NCI-H748 treated with DMSO at 0.1 percent for 48 hours (cell line): Measurements from ENCODE around the gene NCOR1.
"Not testable (repeated sequence)": the region's sequence is repeated elsewhere in the genome, so short reads cannot be mapped to it uniquely, and the experiment has no call there.

Source experiments
- DNase-seq: peaks from one replicate; lab custom pipeline; 2025; lab: John Stamatoyannopoulos, UW

The NCOR1 gene

DNA sequence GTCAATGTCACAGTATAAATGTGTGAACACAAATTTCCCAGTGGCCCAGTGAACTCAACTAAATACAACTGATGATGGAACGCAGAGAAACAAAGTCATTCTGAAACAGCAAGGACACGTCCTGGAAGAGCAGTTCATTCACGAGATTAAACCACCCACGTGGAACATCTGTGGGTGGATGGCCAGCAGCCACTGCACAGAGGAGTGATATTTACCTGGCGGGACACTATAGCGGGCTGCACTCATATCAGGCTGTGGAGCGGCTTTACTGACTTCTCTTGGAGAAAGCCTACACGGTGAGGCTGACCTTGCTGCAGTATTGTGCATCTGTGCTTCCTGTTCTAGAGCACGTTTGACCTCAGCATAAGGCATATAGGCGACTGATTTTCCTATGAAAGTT, 128.4 kb downstream of the NCOR1 start:
- no peak for DNase-seq

DNA sequence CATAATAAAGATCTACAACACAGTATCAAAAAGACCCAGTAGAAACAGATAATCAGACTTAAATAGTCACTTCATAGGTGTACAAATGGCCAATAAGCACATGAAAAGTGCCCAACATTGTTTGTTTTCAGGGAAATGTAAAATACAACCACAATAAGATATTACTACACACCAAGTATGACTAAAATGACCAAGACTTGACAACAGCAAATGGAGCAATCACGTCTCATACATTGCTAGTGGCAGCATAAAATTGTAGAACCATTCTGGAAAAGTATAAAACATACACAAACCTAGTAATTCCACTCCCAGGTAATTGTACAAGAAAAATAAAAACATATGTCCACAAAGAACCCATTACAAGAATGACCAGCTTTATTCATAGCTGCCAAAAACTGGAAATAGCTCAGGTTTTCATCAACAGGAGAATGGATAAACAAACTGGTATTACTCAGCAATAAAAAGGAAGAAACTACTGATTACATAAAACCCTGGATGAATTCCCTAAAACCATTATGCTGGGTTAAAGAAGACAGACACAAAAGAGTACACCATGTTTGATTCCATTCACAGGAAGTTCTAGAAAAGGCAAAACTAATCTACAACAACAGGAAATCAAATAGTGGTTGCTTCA, 130.2 kb downstream of the NCOR1 start:
- DNase-seq = no peak

DNA sequence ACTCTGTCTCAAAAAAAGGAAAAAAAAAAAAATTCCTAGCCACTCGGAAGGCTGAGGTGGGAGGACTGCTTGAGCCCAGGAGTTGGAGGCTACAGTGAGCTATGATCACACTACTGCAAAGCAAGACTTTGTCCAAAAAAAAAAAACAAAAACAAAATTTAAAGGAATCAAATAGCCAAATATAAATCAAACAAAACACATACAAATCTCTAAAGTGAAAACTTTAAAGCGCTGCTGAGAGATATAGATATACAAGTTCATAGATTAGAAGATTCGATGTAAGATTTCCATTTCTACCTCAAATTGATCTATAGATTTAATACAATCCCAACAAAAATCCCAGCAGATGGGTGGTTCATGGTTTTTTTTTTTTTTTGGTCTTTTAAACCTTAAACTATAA, 132.1 kb downstream of the NCOR1 start:
- no peak for DNase-seq

DNA sequence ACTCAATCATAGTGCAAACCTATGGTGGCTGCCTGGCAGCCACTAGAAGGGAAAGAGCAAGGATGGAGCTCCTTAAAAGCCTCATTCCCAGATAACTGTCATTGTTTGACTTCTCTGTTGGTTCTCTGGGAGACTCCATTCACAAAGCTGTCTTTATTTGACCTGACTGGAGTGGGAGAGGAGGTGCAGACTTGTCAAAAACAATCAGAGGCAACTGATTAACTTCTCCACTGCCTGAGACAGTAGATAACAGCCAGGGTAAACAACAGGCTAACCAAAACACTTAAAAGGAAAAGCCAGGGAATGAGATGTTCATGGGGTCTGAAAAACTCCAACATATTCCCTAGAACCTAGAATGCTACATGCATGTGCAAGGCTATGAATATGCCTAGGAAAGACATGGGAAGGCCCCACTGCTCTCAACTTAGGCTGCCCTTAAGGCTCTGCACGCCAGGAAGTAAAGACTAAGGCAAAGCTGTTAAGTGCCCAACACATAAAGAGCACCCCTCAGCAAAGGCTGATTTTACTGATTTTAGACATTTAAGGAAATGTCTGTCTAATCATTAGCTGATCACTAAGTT, 133.7 kb downstream of the NCOR1 start:
- DNase-seq = no peak

DNA sequence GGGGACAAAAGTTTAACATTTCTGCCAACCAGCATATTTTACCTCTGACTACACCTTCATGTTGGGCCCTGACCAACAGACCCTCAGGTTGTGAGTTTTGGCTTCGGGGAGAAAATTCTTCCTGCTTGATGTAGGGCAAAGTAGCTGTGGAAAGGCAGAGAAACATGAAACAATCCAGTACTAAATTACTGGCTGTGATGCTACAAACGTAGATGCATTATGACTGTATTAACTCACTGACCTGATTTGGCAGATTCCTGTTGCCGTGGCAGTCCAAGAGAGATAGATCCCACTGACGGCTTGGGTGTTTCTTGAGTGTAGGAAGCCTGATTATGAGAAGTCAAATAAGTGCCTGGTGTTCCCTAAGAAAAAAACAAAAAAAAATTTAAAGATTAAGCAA, 135.0 kb downstream of the NCOR1 start:
- DNase-seq = no peak

DNA sequence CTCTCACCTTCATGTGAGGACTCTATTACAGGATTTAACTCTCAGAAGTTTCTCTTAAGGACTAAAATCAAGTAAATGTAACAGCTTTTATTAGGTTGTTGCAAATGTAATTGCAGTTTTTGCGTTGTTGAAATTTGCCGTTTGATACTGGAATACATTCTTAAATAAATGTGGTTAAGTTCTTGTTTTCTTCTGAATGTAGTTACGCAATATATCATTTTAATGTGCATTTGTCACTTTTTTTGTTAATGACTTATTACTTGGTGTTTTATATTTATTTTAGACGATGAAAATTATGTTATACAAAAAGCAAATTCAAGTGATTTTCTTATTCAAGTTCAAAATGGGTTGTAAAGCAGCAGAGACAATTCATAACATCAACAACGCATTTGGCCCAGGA, 139.4 kb downstream of the NCOR1 start:
- no peak for DNase-seq

DNA sequence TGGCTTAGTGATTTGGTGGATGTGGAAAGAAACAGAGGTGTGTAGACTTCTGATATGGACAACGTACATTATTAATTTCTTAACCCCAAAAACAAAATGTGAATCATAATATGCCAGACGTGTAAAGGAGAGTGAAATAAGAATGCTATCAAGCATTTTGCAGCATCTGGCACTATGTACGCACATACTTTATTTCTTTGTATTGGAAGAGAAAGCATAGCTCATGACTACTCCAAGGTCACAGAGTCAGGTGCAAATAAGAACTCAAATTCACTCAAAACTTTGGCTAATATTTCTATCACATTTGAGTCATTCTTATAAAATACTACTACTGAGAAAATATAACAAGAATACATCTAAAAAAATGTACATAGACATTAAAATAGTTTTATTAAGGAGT, 140.9 kb downstream of the NCOR1 start:
- no peak for DNase-seq

DNA sequence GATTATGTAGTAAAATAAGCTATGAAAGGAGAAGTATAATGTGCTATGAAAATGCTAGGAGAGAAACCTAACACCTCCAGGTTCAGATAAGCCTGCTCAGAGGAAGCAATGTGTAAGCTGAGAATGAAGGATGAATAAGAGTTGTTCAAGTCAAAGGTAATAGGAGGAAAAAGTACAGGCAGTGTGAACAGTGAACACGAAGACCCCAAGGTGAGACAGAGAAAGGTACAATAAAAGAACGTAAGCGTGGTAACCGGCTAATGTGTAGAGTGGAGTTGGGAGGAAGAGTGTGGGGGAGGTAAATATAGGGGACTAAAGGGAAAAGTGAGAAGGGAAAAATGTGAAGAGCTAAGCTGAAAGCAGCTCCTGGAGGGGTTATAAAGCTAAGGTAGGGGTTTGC, 141.5 kb downstream of the NCOR1 start:
- no peak for DNase-seq

DNA sequence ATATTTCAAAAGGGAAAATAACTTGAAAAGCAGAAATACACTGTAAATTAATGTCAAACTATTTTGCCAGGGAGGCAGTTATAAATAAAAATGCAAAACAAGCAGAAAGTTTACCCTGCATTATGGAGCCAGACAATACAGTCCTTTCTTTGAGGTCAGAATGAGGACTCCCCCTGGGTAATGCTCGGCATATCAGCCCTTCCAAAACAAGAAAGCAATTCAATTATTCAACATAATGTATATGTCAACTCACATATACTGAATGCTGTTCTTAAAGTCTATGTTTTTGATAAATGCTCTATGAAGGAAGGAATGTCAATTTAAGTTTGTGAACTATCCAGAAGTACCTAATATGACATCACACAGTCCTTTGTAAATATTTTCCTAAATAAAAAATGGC, 143.3 kb downstream of the NCOR1 start:
- no peak for DNase-seq

DNA sequence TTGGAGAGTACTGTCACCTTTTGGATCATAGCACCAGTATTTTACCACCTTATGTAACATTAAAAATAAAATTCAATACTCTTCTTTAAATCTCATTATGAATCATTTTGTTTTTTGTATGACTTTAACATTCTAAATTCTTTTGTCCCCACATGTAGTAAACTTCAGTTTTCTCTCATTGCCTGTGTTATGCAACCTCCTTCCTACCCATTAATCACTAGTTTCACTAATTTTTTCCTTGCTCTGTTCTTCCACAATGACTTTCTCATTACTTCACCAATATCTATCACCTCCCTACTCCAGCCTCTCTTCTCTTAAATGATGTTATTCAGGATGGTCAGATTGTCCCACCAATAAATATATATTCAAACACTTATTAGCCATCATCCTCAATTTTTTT, 147.0 kb downstream of the NCOR1 start:
- DNase-seq = no peak

DNA sequence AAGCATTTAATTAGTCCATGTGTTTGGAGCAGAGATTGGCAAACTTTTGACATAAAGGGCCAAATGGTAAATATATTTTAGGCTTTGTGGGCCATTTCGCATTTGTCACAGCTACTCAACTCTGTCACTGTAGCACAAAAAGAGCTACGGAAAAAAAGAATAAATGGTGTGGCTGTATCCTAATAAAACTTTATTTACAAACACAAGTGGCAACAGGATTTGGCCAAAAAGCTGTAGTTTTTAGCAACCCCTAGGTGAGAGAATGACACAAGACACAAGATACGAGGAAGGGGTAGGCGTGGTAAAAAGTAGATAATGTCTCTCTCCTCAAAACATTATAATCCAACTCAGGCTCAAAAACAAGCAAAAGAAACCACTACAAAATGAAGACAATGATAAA, 149.2 kb downstream of the NCOR1 start:
- no peak for DNase-seq

DNA sequence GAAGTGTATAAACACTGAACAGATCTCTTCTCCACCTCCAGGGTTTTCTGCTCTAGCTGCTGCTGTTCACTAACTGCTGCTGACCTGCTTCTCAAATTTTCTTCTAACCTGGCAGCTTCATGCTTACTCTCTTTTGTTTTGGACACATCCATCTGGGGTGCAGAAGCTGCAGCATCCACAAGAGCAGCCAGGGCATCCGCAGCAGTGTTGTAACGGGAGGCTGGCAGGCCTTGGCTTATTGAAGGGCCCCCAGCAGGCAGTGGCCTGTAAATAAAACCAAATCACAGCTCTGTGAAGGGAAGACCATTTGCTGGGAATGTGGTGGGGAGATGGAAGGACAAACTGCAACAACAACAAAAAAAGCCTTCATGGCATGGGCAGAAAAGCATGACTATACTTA, 153.7 kb downstream of the NCOR1 start:
- DNase-seq = no peak

DNA sequence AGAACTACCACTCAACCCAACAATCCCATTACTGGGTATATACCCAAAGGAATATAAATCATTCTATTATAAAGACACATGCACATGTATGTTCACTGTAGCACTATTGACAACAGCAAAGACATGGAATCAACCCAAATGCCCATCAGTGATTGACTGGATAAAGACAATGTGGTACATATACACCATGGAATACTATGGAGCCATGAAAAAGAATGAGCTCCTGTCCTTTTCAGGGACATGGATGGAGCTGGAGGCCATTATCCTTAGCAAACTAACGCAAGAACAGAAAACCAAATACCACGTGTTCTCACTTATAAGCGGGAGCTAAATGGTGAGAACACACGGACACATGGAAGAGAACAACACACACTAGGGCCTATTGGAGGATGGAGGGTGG, 160.2 kb downstream of the NCOR1 start:
- not testable (repeated sequence) for DNase-seq

DNA sequence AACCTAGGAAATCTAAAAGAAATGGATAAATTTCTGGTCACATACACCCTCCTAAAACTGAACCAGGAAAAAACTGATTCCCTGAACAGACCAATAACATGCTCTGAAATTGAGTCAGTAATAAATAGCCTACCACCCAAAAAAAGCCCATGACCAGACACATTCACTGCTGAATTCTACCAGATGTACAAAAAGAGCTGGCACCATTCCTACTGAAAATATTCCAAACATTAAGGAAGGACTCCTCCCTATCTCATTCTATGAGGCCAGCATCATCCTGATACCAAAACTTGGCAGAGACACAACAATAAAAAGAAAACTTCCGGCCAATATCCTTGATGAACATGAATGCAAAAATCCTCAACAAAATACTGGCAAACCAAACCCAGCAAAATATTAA, 162.8 kb downstream of the NCOR1 start:
- DNase-seq = no peak

DNA sequence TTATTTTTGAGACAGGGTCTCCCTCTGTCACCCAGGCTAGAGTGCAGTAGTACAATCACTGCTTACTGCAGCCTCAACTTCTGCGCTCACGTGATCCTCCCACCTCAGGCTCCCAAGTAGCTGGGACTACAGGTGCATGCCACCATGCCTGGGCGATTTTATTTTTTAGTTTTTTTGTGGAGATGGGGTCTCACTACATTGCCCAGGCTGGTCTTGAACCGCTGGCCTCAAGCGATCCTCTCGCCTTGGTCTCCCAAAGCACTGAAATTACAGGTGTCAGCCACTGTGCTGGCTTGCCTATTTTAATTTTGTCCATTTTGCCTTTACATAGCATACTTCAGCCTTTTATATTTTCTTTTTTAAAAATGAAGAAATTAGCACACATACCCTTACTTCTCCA, 164.5 kb downstream of the NCOR1 start:
- DNase-seq = no peak

DNA sequence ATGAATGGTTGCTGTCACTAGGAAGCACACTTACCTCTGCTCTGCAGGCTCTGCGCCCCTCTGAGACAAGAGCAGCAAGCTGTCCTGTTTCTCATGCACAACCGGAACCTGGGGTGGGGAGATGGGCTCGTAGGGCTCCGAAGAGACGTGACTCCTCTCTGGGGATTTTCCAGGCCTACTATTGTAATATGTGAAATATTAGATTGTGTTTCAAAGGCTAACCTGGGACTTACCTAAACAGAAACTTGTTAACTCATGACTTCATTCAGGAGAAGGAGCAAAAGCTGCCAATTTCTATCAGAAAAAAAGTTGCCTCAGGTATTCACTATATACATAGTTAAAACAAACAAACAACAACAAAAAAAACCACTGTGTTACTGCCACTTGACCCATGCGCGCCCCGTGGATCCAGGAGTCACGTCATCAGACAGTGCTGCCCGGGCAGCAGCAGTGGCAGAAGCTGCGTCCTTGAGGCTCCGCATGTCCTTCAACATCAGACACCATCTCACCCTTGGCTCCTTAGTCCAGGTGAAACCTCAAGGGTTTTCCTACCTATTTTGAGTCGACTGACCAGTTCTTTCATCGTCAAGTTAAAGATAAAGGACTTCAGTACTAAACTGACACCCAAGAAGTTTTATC, 166.4 kb downstream of the NCOR1 start:
- DNase-seq = no peak

DNA sequence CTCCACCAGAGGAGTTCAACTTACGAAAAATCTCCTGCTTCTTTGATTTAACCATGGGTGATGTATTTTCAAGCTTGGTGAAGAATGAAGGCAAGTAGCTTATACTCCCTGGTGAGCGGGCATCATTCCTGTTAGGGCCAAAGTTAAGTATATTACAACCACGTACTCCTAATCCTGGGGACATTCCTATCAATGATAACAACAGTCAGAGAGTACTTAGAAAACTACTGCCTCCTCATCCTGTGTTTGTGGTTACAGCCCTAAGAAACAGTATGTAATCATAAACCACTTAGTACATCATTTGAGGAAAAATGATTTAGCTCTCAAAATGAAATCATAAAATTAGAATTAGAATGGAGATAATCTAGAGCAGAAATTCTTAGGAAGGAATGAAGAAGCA, 168.4 kb downstream of the NCOR1 start:
- no peak for DNase-seq

DNA sequence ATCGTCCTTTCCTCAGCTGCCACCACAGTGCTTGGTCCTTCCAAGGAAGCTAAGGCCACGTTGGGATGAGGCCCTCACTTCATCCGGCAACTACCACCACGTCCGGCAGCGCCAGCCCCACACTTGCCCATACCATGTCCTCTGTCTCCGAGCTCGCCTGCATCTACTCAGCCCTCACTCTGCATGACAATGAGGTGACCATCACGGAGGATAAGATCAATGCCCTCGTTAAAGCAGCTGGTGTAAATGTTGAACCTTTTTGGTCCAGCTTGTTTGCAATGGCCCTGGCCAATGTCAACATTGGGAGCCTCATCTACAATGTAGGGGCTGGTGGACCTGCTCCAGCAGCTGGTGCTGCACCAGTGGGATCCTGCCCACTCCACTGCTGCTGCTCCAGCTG, 170.8 kb downstream of the NCOR1 start:
- DNase-seq = no peak

DNA sequence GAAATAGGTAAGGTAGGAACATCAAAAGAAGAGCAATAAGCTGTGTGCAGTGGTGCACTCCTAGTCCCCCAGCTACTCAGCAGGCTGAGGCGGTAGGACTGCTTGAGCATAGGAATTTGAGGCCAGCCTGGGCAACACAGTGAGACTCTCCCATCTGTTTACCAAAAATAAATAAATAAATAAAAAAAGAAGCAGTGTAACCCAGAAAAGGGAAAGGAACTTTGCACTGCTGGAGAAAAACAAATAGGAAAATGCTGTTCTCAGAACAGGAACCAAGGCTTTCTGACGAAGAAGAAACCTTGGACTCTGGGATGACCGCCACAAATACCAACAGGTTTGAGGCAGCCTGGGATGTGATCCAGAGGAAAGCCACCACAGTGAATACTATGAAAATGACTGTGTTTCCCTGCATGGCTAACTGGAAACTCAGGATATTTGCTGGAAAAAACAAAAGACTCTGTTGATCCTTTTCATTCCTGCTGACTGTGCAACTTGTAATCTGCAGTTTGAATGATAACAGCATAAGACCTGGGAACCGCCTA, 174.6 kb downstream of the NCOR1 start:
- no peak for DNase-seq

DNA sequence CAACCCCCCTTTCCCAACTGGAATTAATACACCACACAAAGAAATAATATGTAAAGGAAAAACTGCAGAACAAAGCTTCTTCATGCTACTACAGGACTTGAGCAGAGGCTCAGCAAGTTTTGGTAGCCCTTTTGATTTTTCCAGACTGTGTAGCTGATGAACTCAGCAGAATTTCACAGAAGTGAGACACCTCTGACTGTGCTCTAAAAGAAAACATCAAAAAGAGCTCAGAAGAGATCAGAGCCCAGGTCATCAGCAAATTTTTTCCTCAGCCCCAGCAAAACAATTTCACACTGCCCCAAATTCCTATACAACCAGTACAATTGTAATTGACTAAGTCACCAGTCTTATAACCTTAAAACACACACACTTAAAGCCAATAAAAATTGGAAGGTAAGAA, 177.7 kb downstream of the NCOR1 start:
- no peak for DNase-seq

DNA sequence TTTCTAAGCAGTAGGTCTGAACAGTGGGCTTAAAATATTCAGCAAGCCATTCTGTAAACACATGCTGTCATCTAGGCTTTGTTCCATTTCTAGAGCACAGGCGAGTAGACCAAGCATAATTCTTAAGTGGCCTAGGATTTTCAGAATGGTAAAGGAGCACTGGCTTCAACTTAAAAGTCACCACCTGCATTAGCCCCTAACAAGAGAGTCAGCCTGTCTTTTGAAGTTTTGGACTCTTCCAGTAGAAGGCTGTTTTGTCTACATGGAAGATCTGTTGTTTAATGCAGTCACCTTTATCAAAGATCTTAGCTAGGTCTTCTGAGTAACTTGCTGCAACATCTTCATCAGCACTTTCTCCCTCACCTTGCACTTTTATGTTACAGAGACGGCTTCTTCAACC, 179.1 kb downstream of the NCOR1 start:
- DNase-seq = no peak

DNA sequence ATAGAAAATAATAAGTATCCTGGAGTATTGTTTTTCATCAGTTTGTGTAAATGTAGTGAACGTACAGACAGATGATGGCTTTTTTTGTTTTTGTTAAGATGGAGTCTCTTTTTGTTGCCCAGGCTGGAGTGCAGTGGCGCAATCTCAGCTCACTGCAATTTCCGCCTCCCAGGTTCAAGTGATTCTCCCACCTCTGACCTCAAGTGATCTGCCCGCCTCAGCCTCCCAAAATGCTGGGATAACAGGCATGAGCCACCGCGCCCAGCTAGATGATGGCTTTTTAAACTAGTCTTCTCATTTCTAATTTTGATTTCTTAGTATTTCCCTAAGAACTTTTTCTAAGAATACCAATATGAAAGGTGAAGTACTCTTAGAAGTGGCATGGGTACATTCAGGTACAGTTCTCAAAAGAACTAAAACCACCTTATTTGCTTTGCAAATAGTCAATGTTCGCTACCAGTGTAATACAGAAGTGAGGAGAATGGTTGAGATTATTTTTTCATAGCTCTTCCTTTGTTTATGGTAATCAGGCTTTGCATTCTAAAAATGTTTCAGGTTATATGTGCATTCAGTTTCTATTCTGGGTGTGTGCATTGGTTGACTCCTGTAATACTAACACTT, 181.5 kb downstream of the NCOR1 start:
- DNase-seq = no peak
